Heart left ventricle (tissue), 16 donors: Measurements from ENCODE around the gene SPRY2. TPM values are rescaled to one million over a fixed set of nuclear protein-coding genes. Genes with fewer than 3 reads are reported as not detected.

Experiments used
- ATAC-seq, 4 donors: fragments of 200-7000 bp; cut with Tn5 transposase; one replicate each; pipeline ENCODE4 v1.9.1; 2020 to 2022; ENCODE audit warnings: moderate library complexity in 4 of 4, mild to moderate bottlenecking in 3 of 4, moderate number of reproducible peaks in 1 of 4
- DNase-seq, 5 donors: peaks; one replicate each; pipeline ENCODE4 v3.0.0-alpha.2; 2020
- H3K27ac ChIP-seq, 12 donors: fragments of 200-600 bp; sonication (generic) in 4 of 12; one replicate each; pipeline versions ENCODE4 v1.5.0 to v1.8.0; 2016 to 2022; ENCODE audit warnings: mild to moderate bottlenecking in 2 of 12
- H3K27me3 ChIP-seq, 9 donors: fragments of 200-600 bp; sonication (generic) in 2 of 9; one replicate each; pipeline versions ENCODE4 v1.5.1 to v1.8.0; 2016 to 2022; ENCODE audit warnings: mild to moderate bottlenecking in 3 of 9
- H3K36me3 ChIP-seq, 9 donors: fragments of 200-600 bp; sonication (generic) in 2 of 9; one replicate each; pipeline versions ENCODE4 v1.5.0 to v1.8.0; 2018 to 2022; ENCODE audit warnings: mild to moderate bottlenecking in 2 of 9
- H3K4me1 ChIP-seq, 12 donors: fragments of 200-600 bp; sonication (generic) in 4 of 12; one replicate each; pipeline versions ENCODE4 v1.5.0 to v1.8.0; 2016 to 2022; ENCODE audit warnings: mild to moderate bottlenecking in 3 of 12
- H3K4me3 ChIP-seq, 12 donors: fragments of 200-600 bp; sonication (generic) in 4 of 12; one replicate each; pipeline versions ENCODE4 v1.5.0 to v1.8.0; 2017 to 2022; ENCODE audit warnings: mild to moderate bottlenecking in 9 of 12, moderate library complexity in 4 of 12
- H3K9me3 ChIP-seq, 12 donors: fragments of 200-600 bp; sonication (generic) in 4 of 12; one replicate each; pipeline versions ENCODE4 v1.5.0 to v1.8.0; 2016 to 2022; ENCODE audit warnings: mild to moderate bottlenecking in 1 of 12
- POLR2A ChIP-seq, 2 donors: fragments of 450-650 bp; IDR thresholded peaks; one replicate each; pipeline ENCODE4 v1.6.1; 2017; ENCODE audit warnings: antibody characterized with exemption in 2 of 2, mild to moderate bottlenecking in 2 of 2, moderate library complexity in 2 of 2
- WGBS, 4 donors: extraction: QIAGEN DNeasy Blood & Tissue Kit in 2 of 4; methylation state at CpG; one replicate each; pipeline versions ENCODE4 v1.1.5 to v1.1.7; 2013 to 2018; 5-methylcytosine and 5-hydroxymethylcytosine counted together
- intact Hi-C, 10 donors: fragments of 100-400 bp; cut with DNase I; formaldehyde crosslinking; loops; one replicate each; pipeline versions ENCODE4 v1.11.1 to v1.14.2; 2022
- polyA plus RNA-seq, 2 donors: library from polyadenylated mRNA; stranded (reverse); fragments of 200-250 nt; gene quantifications; one replicate each; pipeline ENCODE4 v1.2.3, GENCODE V29; 2013
- total RNA-seq, 9 donors: library from RNA; depleted of rRNA in 2 of 9; stranded (reverse); fragments of >200 nt in 2 of 9; fragmentation: NEBNext Ultra II Directional in 3 of 9; extraction: Animal tissue kit (Norgen Biotek cat#: 25700) in 3 of 9; gene quantifications; one replicate each; pipeline versions ENCODE4 v1.1.0 to v1.2.4, GENCODE V29; 2016 to 2023
- TF ChIP-seq, protein P1 (sequence below), 12 donors: fragments of 200-600 bp; sonication (generic) in 4 of 12; IDR thresholded peaks; one replicate each; pipeline versions ENCODE4 v1.5.0 to v1.8.0; 2018 to 2022; ENCODE audit warnings: antibody characterized with exemption in 12 of 12, mild to moderate bottlenecking in 5 of 12
- donor health status: ischemic (EF 13 %, LVEDD 7.1; RV severe dilation, severe dysfunction).
- donor health status: healthy with polysubstance abuse.
- donor health status: DM: no; HTN: yes; CAD: no.
- donor health status: DM: no; HTN: no; CAD: no.
- donor health status: ischemic (EF 25% LVEDD 6.9; RV normal size, moderate dysfunction).
- donor health status: ischemic (EF 25% LVEDD 5.7; RV mildly dilated, moderate dysfunction).
- donor health status: healthy.
- donor health status: DM: yes; HTN: yes; CAD: no.
- donor health status: ischemic (EF 35%, LVEDD 5.7; RV mildly dilated, moderate dysfunction).
- donor health status: nonischemic (EF 11% LVEDD 7.7; RV severe dilation, severe dysfunction).
- donor health status: DM: yes; HTN: yes; CAD: no.
- donor health status: PGD.
- donor health status: ischemic (EF 29% LVEDD 5.4; RV normal size, mild dysfunction).
- donor health status: nonischemic (EF 23%, LVEDD 6.1; RV moderate dilation, normal function).

Gene SPRY2
- total and polyA plus RNA-seq, 11 donors, result 18.0 to 48.6 (median 31.7) TPM

DNA sequence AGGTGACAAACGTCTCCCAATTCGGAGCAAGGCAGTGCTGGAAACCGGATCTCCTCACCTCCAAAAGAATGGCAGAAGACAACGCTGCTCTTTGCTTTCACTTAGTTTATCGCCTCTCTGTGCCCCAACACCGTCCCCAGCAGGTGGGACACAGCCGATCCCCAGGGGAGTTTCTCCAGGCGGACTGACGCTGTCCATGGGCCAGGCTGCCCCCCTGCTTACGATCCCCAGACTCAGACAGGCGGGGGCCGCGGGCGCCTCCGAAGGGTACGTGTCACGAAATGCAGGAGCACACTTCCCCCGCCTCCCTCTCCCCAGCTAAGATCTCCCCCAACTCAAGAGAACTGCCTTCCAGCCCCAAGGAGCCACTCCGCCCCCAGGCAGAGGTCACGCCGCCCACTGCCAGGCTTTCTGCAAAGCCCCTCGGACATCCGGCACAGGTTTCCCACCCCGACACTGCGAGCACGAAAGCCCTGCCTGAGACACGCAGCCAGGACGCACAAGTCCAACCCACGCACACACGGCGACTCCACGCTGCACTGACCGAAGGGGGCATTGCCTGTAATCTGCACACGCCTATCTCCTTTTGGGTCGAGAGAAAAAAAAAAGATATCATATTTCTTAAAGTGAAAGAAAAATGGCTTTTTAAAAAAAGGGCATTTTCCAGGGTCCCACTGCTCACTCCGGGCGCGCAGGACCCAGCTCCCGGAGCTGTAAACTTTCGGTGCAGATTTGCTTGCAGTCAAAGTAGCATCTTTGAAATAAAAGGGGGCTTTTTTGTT, 2.0 kb downstream of the SPRY2 start:
- intact Hi-C loops, result loop anchor here (1.0 to 10.0 kb wide), 15 partner anchors 62 to 794 kb away; no protein-coding TSS in a partner anchor
- Histone ChIP-seq H3K4me1 (peaks cover 0 to 47% (median 24%) of the 10 kb centered on the region in 12 donors), H3K27ac (peak overlapping the region; percentile 89 to 100 (median 98)), H3K27me3 (no peaks in the 10 kb centered on the region), H3K9me3 (no peaks in the 10 kb centered on the region), H3K36me3 (peaks cover 0 to 41% (median 22%) of the 10 kb centered on the region in 9 donors), H3K4me3 (peak overlapping the region; percentile 69 to 97 (median 94))
- WGBS, 4 donors, result 0% methylated on average over 33 to 40 of the region's 40 CpGs
- peak; percentile 42 to 55 (median 48) for ATAC-seq
- peak in 1 of 2 donors; percentile 32 for TF ChIP-seq POLR2A (IDR thresholded peaks at IDR 0.05)
- TF ChIP-seq, protein P1, sequence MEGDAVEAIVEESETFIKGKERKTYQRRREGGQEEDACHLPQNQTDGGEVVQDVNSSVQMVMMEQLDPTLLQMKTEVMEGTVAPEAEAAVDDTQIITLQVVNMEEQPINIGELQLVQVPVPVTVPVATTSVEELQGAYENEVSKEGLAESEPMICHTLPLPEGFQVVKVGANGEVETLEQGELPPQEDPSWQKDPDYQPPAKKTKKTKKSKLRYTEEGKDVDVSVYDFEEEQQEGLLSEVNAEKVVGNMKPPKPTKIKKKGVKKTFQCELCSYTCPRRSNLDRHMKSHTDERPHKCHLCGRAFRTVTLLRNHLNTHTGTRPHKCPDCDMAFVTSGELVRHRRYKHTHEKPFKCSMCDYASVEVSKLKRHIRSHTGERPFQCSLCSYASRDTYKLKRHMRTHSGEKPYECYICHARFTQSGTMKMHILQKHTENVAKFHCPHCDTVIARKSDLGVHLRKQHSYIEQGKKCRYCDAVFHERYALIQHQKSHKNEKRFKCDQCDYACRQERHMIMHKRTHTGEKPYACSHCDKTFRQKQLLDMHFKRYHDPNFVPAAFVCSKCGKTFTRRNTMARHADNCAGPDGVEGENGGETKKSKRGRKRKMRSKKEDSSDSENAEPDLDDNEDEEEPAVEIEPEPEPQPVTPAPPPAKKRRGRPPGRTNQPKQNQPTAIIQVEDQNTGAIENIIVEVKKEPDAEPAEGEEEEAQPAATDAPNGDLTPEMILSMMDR (IDR thresholded peaks at IDR 0.05), result peak in 9 of 12 donors; percentile 10 to 47 (median 30)
- peak; percentile 80 to 88 (median 81) for DNase-seq

DNA sequence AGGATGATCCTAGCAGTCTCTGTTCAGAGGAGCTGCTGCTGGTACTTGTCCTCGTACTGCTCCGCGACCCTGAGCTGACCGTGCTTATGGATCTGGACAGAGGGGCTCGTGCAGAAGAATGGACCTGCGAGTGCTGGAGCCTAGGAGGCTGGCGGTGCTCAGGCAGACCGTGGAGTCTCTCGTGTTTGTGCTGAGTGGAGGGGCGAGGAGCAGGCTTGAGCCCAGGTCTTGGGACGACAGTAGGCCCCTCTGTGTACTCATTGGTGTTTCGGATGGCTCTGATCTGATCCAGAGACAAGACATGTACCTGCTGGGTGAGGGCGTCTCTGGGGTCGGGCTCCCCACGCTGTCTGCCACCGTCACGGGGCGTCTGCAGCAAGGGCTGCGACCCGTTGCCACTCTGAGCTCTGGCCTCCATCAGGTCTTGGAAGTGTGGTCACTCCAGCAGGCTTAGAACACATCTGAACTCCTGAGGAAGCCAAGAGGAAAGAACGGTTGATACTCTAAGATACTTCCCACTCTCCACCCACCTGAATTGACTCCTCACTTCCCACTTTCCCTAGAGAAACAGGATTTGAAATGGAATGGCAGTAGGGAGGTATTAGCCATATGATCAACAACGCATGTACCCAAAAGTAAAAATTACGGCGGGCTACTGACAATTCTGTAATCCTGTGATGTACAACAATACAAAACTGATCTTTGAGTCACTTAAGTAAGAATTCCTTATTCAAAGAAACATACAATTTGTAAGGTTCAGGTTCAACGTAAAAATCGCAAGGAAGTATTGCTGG, 3.4 kb downstream of the SPRY2 start:
- DNase-seq, result peak in 3 of 5 donors; percentile 13 to 35 (median 30)
- 30 to 35% (median 33%) methylated on average over 15 to 26 of the region's 26 CpGs for WGBS, 4 donors

DNA sequence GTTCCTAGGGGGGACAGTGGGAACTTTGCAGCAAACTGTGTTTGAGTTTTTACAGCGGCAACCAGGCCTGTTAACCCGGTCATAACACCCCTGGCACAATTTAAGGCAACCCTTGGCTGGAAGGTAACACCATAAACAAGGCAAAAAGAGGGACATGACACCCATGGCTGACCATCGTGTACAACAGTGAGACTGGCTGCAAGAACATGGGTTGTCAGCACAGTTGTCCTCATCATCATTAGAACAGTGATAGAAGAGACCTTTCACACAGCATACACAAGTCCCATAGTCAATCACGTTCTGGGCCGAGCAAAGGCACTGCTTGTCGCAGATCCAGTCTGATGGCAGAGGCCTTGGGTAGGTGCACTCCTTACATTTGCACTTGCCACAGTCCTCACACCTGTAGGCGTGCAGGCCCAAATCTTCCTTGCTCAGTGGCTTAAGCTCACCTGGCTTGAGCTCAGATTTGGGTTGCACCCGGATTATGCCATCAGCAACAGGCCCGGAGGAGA, 4.1 kb downstream of the SPRY2 start:
- Histone ChIP-seq H3K4me1 (peaks cover 0 to 33% (median 15%) of the 10 kb centered on the region in 12 donors), H3K9me3 (no peaks in the 10 kb centered on the region), H3K36me3 (peaks cover 0 to 60% (median 32%) of the 10 kb centered on the region in 9 donors), H3K27me3 (no peaks in the 10 kb centered on the region), H3K4me3 (peak overlapping the region; percentile 69 to 97 (median 94)), H3K27ac (peak overlapping the region; percentile 89 to 100 (median 98))
- intact Hi-C loops, result loop anchor here (5.0 to 10.0 kb wide), 9 partner anchors 95 to 792 kb away; no protein-coding TSS in a partner anchor
- DNase-seq, result no peak
- TF ChIP-seq, protein P1 (IDR thresholded peaks at IDR 0.05), result no peak
- TF ChIP-seq POLR2A (IDR thresholded peaks at IDR 0.05), result no peak
- no peak for ATAC-seq
- 28 to 40% (median 36%) methylated on average over 7 to 9 of the region's 9 CpGs for WGBS, 4 donors

More for the DNA sequence above, 3.4 kb downstream of the SPRY2 start:
- H3K27ac ChIP-seq, result peak overlapping the region; percentile 89 to 100 (median 98)
- H3K4me1 ChIP-seq, result peaks cover 0 to 37% (median 17%) of the 10 kb centered on the region in 12 donors
- TF ChIP-seq, protein P1 (IDR thresholded peaks at IDR 0.05), result no peak
- no peak for TF ChIP-seq POLR2A (IDR thresholded peaks at IDR 0.05)
- H3K4me3 ChIP-seq, result peak overlapping the region; percentile 69 to 97 (median 94)
- no peaks in the 10 kb centered on the region for H3K9me3 ChIP-seq
- no peaks in the 10 kb centered on the region for H3K27me3 ChIP-seq
- intact Hi-C loops, result loop anchor here (1.0 to 10.0 kb wide), 14 partner anchors 61 to 793 kb away; no protein-coding TSS in a partner anchor
- peaks cover 0 to 53% (median 32%) of the 10 kb centered on the region in 9 donors for H3K36me3 ChIP-seq
- ATAC-seq, result no peak
